H9 (cell line): ENCODE measurements around the gene SEMA7A. TPM values are rescaled to one million over a fixed set of nuclear protein-coding genes. Genes with fewer than 3 reads are reported as not detected.

ENCODE experiments used
- DNase-seq: peaks from one replicate; pipeline ENCODE4 v3.0.0-alpha.2; 2017
- H2AFZ ChIP-seq: one replicate; pipeline ENCODE4 v1.6.1; 2013; ENCODE audit warnings: mild to moderate bottlenecking, low read length, control low read depth, moderate library complexity
- H2AK5ac ChIP-seq: 2 replicates; pipeline ENCODE4 v1.6.1; 2013; ENCODE audit warnings: low read length, control low read depth, mixed read lengths; ENCODE audit not compliant: insufficient read length
- H2BK120ac ChIP-seq: one replicate; pipeline ENCODE4 v1.6.1; 2013; ENCODE audit warnings: low read depth, mild to moderate bottlenecking, low read length, control low read depth, inconsistent platforms; ENCODE audit not compliant: poor library complexity, severe bottlenecking
- H2BK12ac ChIP-seq: 2 replicates; pipeline ENCODE4 v1.6.1; 2013; ENCODE audit warnings: low read length, control low read depth, mixed read lengths, low read depth; ENCODE audit not compliant: insufficient read length
- H2BK15ac ChIP-seq: 2 replicates; pipeline ENCODE4 v1.6.1; 2013; ENCODE audit warnings: low read depth, low read length, control low read depth
- H2BK20ac ChIP-seq: one replicate; pipeline ENCODE4 v1.6.1; 2013; ENCODE audit warnings: low read depth, mild to moderate bottlenecking, low read length, control low read depth, inconsistent platforms; ENCODE audit not compliant: poor library complexity, severe bottlenecking
- H2BK5ac ChIP-seq: 2 replicates; pipeline ENCODE4 v1.6.1; 2013; ENCODE audit warnings: low read length, control low read depth, mixed read lengths; ENCODE audit not compliant: insufficient read length
- H3K14ac ChIP-seq: 2 replicates; pipeline ENCODE4 v1.6.1; 2013; ENCODE audit warnings: low read length, control low read depth; ENCODE audit not compliant: insufficient read depth
- H3K18ac ChIP-seq: 2 replicates; pipeline ENCODE4 v1.6.1; 2013; ENCODE audit warnings: low read depth, mild to moderate bottlenecking, mixed read lengths, low read length, control low read depth; ENCODE audit not compliant: insufficient read length
- H3K23ac ChIP-seq: 2 replicates; pipeline ENCODE4 v1.6.1; 2013; ENCODE audit warnings: low read length, control low read depth, mixed read lengths, low read depth; ENCODE audit not compliant: insufficient read length
- H3K23me2 ChIP-seq: 2 replicates; pipeline ENCODE4 v1.6.1; 2013; ENCODE audit warnings: low read depth, mild to moderate bottlenecking, mixed read lengths, low read length, control low read depth; ENCODE audit not compliant: insufficient read length, poor library complexity, severe bottlenecking
- H3K27ac ChIP-seq: 2 replicates; pipeline ENCODE4 v1.5.1; 2013; ENCODE audit warnings: low read length, control low read depth, mixed read lengths, low read depth; ENCODE audit not compliant: insufficient read length
- H3K27me3 ChIP-seq: 2 replicates; pipeline ENCODE4 v1.6.1; 2013; ENCODE audit warnings: low read length, control low read depth, inconsistent platforms; ENCODE audit not compliant: insufficient read depth
- H3K4ac ChIP-seq: 2 replicates; pipeline ENCODE4 v1.6.1; 2013; ENCODE audit warnings: low read depth, mild to moderate bottlenecking, control low read depth, inconsistent platforms, low read length, moderate library complexity
- H3K4me1 ChIP-seq: 2 replicates; pipeline ENCODE4 v1.6.1; 2013; ENCODE audit warnings: low read length, control low read depth, inconsistent platforms; ENCODE audit not compliant: insufficient read depth
- H3K4me2 ChIP-seq: 2 replicates; pipeline ENCODE4 v1.6.1; 2013; ENCODE audit warnings: low read length, control low read depth, mixed read lengths; ENCODE audit not compliant: insufficient read length, insufficient read depth
- H3K56ac ChIP-seq: 2 replicates; pipeline ENCODE4 v1.6.1; 2013; ENCODE audit warnings: low read depth, mild to moderate bottlenecking, mixed read lengths, low read length, control low read depth; ENCODE audit not compliant: insufficient read length
- H3K79me1 ChIP-seq: 2 replicates; pipeline ENCODE4 v1.6.1; 2013; ENCODE audit warnings: low read depth, mild to moderate bottlenecking, moderate library complexity, low read length, control low read depth, inconsistent platforms; ENCODE audit not compliant: insufficient read depth, poor library complexity, severe bottlenecking
- H3K79me2 ChIP-seq: 2 replicates; pipeline ENCODE4 v1.6.1; 2013; ENCODE audit warnings: low read length, control low read depth, inconsistent platforms; ENCODE audit not compliant: insufficient read depth
- H3K9ac ChIP-seq: 2 replicates; pipeline ENCODE4 v1.6.1; 2013; ENCODE audit warnings: low read length, control low read depth, mixed read lengths; ENCODE audit not compliant: insufficient read length; ENCODE audit errors: extremely low read depth
- H3K9me3 ChIP-seq: one replicate; pipeline ENCODE4 v1.6.1; 2013; ENCODE audit warnings: low read depth, low read length, inconsistent platforms; ENCODE audit not compliant: control insufficient read depth
- H3T11ph ChIP-seq: one replicate; pipeline ENCODE4 v1.6.1; 2013; ENCODE audit warnings: mild to moderate bottlenecking, low read length, control low read depth, inconsistent platforms
- H4K20me1 ChIP-seq: one replicate; pipeline ENCODE4 v1.6.1; 2013; ENCODE audit not compliant: control insufficient read depth, insufficient read length, insufficient read depth
- H4K5ac ChIP-seq: 2 replicates; pipeline ENCODE4 v1.6.1; 2013; ENCODE audit warnings: low read depth, mild to moderate bottlenecking, mixed read lengths, low read length, control low read depth; ENCODE audit not compliant: insufficient read length
- H4K8ac ChIP-seq: replicated peaks from 2 replicates; pipeline ENCODE4 v1.6.1; 2013; ENCODE audit warnings: low read length, control low read depth, mixed read lengths, low read depth; ENCODE audit not compliant: insufficient read length
- H4K91ac ChIP-seq: 2 replicates; pipeline ENCODE4 v1.6.1; 2013; ENCODE audit warnings: low read depth, mild to moderate bottlenecking, moderate library complexity, mixed read lengths, low read length, control low read depth; ENCODE audit not compliant: insufficient read length
- H3K27ac Mint-ChIP-seq, 3 experiments: 2 replicates in 2 of 3; 3 replicates in 1 of 3; pipeline ENCODE4 v1.8.0; 2020 to 2021; ENCODE audit warnings: mixed read lengths in 3 of 3, mild to moderate bottlenecking in 1 of 3, moderate library complexity in 1 of 3
- H3K27me3 Mint-ChIP-seq: 2 replicates; pipeline ENCODE4 v1.8.0; 2021; ENCODE audit warnings: low read depth, mild to moderate bottlenecking, moderate library complexity, mixed read lengths
- H3K36me3 Mint-ChIP-seq, 3 experiments: 2 replicates in 2 of 3; 3 replicates in 1 of 3; pipeline ENCODE4 v1.8.0; 2020 to 2021; ENCODE audit warnings: low read depth in 3 of 3, mixed read lengths in 3 of 3; ENCODE audit not compliant: insufficient read depth in 1 of 3
- H3K4me1 Mint-ChIP-seq, 2 experiments: 2 replicates each; pipeline ENCODE4 v1.8.0; 2020; ENCODE audit warnings: mixed read lengths in 2 of 2
- H3K4me3 Mint-ChIP-seq, 2 experiments: 2 replicates in 1 of 2; 3 replicates in 1 of 2; pipeline ENCODE4 v1.8.0; 2020 to 2021; ENCODE audit warnings: mild to moderate bottlenecking in 2 of 2, mixed read lengths in 2 of 2, moderate library complexity in 1 of 2
- H3K9me3 Mint-ChIP-seq, 2 experiments: 2 replicates in 1 of 2; 3 replicates in 1 of 2; pipeline ENCODE4 v1.8.0; 2020; ENCODE audit warnings: mild to moderate bottlenecking in 2 of 2, mixed read lengths in 2 of 2, moderate library complexity in 1 of 2
- CTCF ChIP-seq: fragments of 200-600 bp; sonication (generic); conservative IDR thresholded peaks from 3 replicates; pipeline ENCODE4 v1.8.0; 2021; ENCODE audit warnings: antibody characterized with exemption, mild to moderate bottlenecking
- WGBS: extraction: QIAGEN DNeasy Blood & Tissue Kit; methylation state at CpG from one replicate; pipeline ENCODE4 v1.1.7; 2013; ENCODE audit warnings: missing lambda C conversion rate, low lambda C conversion rate, mixed read lengths; ENCODE audit not compliant: insufficient read length; ENCODE audit errors: extremely low coverage; 5-methylcytosine and 5-hydroxymethylcytosine counted together
- total RNA-seq: library from RNA; stranded (reverse); gene quantifications from 2 replicates; pipeline ENCODE4 v1.2.1, GENCODE V29; 2021

SEMA7A gene
- total RNA-seq, 1 experiment from 2014 or later = 5.7 TPM

GRCh38 chr15:74393423-74393822 is 40.3 kb downstream of the SEMA7A start:
- no peak overlapping the region for H3K27ac ChIP-seq
- no peak overlapping the region for H3K14ac ChIP-seq
- H3K18ac ChIP-seq = no peak overlapping the region
- no peak overlapping the region for H2BK120ac ChIP-seq
- no peak overlapping the region for H3K4ac ChIP-seq
- no peak for DNase-seq
- TF ChIP-seq CTCF = no peak
- H2BK20ac ChIP-seq = no peak overlapping the region
- H4K5ac ChIP-seq = no peak overlapping the region
- no peak overlapping the region for H2AK5ac ChIP-seq
- H3T11ph ChIP-seq = no peak overlapping the region
- H3K79me2 ChIP-seq = no peaks in the 10 kb centered on the region
- no peak overlapping the region for H2BK15ac ChIP-seq
- Mint-ChIP-seq H3K4me1 (peaks cover 14 to 25% of the 10 kb centered on the region in 2 experiments), H3K9me3 (no peaks in the 10 kb centered on the region; a peak in 1 of 5 replicates), H3K27ac (no peak overlapping the region), H3K4me3 (no peak overlapping the region), H3K36me3 (no peaks in the 10 kb centered on the region), H3K27me3 (peaks cover 6% of the 10 kb centered on the region)
- no peaks in the 10 kb centered on the region for H3K23me2 ChIP-seq
- H3K23ac ChIP-seq = no peak overlapping the region
- H3K9ac ChIP-seq = no peak overlapping the region
- H4K20me1 ChIP-seq = no peaks in the 10 kb centered on the region
- H4K8ac ChIP-seq = no peak overlapping the region
- no peak overlapping the region for H4K91ac ChIP-seq
- no peaks in the 10 kb centered on the region; the same call in 1 of the 2 replicates for H3K4me1 ChIP-seq
- no peak overlapping the region for H2BK12ac ChIP-seq
- no peak overlapping the region for H2BK5ac ChIP-seq
- H3K56ac ChIP-seq = no peak overlapping the region
- no peaks in the 10 kb centered on the region for H3K27me3 ChIP-seq
- H3K9me3 ChIP-seq = no peaks in the 10 kb centered on the region
- WGBS = no CpG with 5 or more reads among the region's 13 CpGs
- H3K79me1 ChIP-seq = no peaks in the 10 kb centered on the region
- H3K4me2 ChIP-seq = no peak overlapping the region
- no peak overlapping the region for H2AFZ ChIP-seq
